ENCODE measurements around the gene CAB39L.

- TF ChIP-seq CTCF (IDR thresholded peaks at IDR 0.05 in 2 of 3, conservative IDR thresholded peaks at IDR 0.05 in 1 of 3; ENCODE audit: insufficient read depth in 2 of 3, low read depth in 1 of 3, low read length in 3 of 3) (no peak), NR1H2 (CRISPR knock-in tag; IDR thresholded peaks at IDR 0.05) (no peak), SIN3B (IDR thresholded peaks at IDR 0.05; ENCODE audit: low read depth) (no peak)
- TF ChIP-seq, protein P1, sequence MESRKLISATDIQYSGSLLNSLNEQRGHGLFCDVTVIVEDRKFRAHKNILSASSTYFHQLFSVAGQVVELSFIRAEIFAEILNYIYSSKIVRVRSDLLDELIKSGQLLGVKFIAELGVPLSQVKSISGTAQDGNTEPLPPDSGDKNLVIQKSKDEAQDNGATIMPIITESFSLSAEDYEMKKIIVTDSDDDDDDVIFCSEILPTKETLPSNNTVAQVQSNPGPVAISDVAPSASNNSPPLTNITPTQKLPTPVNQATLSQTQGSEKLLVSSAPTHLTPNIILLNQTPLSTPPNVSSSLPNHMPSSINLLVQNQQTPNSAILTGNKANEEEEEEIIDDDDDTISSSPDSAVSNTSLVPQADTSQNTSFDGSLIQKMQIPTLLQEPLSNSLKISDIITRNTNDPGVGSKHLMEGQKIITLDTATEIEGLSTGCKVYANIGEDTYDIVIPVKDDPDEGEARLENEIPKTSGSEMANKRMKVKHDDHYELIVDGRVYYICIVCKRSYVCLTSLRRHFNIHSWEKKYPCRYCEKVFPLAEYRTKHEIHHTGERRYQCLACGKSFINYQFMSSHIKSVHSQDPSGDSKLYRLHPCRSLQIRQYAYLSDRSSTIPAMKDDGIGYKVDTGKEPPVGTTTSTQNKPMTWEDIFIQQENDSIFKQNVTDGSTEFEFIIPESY (CRISPR knock-in tag; IDR thresholded peaks at IDR 0.05) = no peak
- TF ChIP-seq, protein P2, sequence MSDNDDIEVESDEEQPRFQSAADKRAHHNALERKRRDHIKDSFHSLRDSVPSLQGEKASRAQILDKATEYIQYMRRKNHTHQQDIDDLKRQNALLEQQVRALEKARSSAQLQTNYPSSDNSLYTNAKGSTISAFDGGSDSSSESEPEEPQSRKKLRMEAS (CRISPR knock-in tag; IDR thresholded peaks at IDR 0.05) = no peak
Observed at GRCh38 chr13:49407936-49408335, 35.9 kb downstream of the CAB39L start.

Measured in K562 (cell line).